ENCODE measurements around the gene SPAM1. TPM values are rescaled to one million over a fixed set of nuclear protein-coding genes. Genes with fewer than 3 reads are reported as not detected.
"Not testable (repeated sequence)": the region's sequence is repeated elsewhere in the genome, so short reads cannot be mapped to it uniquely, and the experiment has no call there.

The SPAM1 gene, protein sequence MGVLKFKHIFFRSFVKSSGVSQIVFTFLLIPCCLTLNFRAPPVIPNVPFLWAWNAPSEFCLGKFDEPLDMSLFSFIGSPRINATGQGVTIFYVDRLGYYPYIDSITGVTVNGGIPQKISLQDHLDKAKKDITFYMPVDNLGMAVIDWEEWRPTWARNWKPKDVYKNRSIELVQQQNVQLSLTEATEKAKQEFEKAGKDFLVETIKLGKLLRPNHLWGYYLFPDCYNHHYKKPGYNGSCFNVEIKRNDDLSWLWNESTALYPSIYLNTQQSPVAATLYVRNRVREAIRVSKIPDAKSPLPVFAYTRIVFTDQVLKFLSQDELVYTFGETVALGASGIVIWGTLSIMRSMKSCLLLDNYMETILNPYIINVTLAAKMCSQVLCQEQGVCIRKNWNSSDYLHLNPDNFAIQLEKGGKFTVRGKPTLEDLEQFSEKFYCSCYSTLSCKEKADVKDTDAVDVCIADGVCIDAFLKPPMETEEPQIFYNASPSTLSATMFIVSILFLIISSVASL
- total RNA-seq (not detected), polyA plus RNA-seq (not detected)
- long read RNA-seq, donor 1: 0 reads
- long read RNA-seq, donor 2: 0 reads
- long read RNA-seq, donor 3: 0 reads
- long read RNA-seq, donor 4: 0 reads

DNA sequence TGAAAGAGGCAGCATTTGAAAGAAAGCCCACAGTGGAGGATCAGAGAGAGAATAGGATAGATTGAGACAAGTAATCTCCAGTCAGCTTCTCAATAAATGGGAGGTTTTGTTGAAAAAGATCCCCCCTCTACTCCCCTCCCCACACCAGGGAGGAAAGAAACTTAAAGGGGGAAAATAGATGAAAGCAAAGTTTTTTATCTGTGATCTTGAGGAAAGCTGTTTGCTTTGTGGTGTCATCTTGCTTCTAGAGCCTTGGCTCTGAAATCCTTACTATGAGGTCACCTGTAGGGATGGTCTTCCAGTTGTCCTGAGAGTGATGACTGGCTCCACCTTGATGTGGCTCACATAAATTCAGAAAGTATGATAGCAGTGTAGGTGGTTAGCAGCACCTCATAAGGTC lies at the start of gene SPAM1:
SPAM1 (plus strand) TSS at position 301 of the 400 bp plus-strand sequence. CDS start 28,330 bp downstream, outside the sequence.
- Histone ChIP-seq H3K9me3 (ENCODE audit: control insufficient read depth, low read length) (no peaks in the 10 kb centered on the region), H3K4me1 (ENCODE audit: control insufficient read depth, insufficient read depth, low read length) (no peaks in the 10 kb centered on the region), H3K27ac (ENCODE audit: low read length) (no peak within 1 kb of the TSS), H3K4me3 (ENCODE audit: low read length) (no peak within 1 kb of the TSS), H3K27me3 (ENCODE audit: control insufficient read depth, insufficient read depth) (no peaks in the 10 kb centered on the region)
- DNase-seq (no peak), ATAC-seq (no peak)
- intact Hi-C loops (cut with DNase I): no loop called here

DNA sequence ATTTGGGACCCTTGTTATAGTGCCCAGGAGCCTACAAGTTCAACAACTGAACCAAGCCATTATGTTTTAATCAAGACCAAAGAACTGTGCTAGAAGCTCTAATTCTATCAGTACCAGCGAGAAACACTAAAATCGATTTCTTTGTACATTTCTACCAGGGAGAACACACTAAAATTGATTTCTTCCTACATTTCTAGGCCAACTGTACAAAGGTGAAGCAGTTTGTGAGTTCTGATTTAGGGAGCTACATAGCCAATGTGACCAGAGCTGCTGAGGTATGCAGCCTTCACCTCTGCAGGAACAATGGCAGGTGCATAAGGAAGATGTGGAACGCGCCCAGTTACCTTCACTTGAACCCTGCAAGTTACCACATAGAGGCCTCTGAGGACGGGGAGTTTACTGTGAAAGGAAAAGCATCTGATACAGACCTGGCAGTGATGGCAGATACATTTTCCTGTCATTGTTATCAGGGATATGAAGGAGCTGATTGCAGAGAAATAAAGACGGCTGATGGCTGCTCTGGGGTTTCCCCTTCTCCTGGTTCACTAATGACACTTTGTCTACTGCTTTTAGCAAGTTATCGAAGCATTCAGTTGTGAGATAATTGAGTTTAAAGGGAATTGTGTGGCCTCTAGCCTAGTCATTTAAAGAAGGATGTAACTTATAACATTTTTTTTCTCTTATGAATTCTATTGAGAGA lies 48.3 kb upstream of the SPAM1 start:
- intact Hi-C loops (cut with DNase I): loop anchor here in 1 of 4 donors (10.0 kb wide), 1 partner anchor 382 kb away; no protein-coding TSS in a partner anchor
- no peak overlapping the region for H3K4me3 ChIP-seq (ENCODE audit: low read length)
- WGBS: 48% methylated on average over 7 of the region's 7 CpGs
- peaks cover 2% of the 10 kb centered on the region for H3K4me1 ChIP-seq (ENCODE audit: control insufficient read depth, insufficient read depth, low read length)
- H3K27ac ChIP-seq (ENCODE audit: low read length): no peak overlapping the region
- ATAC-seq (no peak), DNase-seq (no peak)
- H3K9me3 ChIP-seq (ENCODE audit: control insufficient read depth, low read length): no peaks in the 10 kb centered on the region
- H3K27me3 ChIP-seq (ENCODE audit: control insufficient read depth, insufficient read depth): no peaks in the 10 kb centered on the region

DNA sequence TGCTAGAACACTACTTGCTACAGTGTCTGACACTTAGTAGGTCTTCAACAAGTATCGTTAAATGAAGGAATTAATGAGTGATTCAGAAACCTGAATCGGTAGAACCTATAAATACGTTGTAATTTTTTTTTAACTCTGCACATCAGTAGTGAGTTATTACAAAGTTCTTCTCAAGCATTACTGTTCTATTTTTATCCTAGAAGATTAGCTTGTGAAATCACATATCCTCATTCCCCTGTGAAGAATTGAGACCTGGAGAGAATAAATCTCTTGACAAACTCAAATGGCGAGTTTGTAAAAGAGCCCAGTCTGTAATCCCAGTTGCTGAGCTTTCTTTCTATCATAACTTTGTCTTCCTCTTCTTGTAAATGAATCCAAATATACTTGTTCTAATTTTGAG lies 45.4 kb upstream of the SPAM1 start:
- intact Hi-C loops (cut with DNase I): loop anchor here in 1 of 4 donors (10.0 kb wide), 1 partner anchor 385 kb away; no protein-coding TSS in a partner anchor
- DNase-seq (no peak), ATAC-seq (no peak)
- Histone ChIP-seq H3K9me3 (ENCODE audit: control insufficient read depth, low read length) (no peaks in the 10 kb centered on the region), H3K27me3 (ENCODE audit: control insufficient read depth, insufficient read depth) (no peaks in the 10 kb centered on the region), H3K4me3 (ENCODE audit: low read length) (no peak overlapping the region), H3K27ac (ENCODE audit: low read length) (no peak overlapping the region), H3K4me1 (ENCODE audit: control insufficient read depth, insufficient read depth, low read length) (peaks cover 2% of the 10 kb centered on the region)
- 55% methylated on average over 4 of the region's 4 CpGs for WGBS

DNA sequence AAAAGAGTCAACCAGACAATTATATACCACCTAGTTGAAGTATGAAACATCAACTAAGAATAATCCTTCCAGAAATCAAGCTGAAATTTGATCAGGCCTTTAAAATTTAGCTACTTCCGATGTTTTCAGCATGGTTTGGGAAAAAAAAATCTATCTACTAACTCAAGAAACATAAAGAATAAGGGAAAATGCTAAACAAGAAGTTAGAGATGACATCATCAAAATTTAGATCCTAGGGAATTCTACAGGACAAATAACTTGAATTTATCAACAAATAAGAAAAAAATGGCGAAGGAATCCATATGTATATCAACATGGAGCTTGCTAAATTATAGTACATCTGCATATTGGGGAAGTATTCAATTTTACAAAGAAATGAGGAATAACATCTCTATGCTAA lies 43.7 kb upstream of the SPAM1 start:
- no peak for ATAC-seq
- H3K4me1 ChIP-seq (ENCODE audit: control insufficient read depth, insufficient read depth, low read length): peaks cover 2% of the 10 kb centered on the region
- intact Hi-C loops (cut with DNase I): no loop called here
- H3K9me3 ChIP-seq (ENCODE audit: control insufficient read depth, low read length): no peaks in the 10 kb centered on the region
- no peaks in the 10 kb centered on the region for H3K27me3 ChIP-seq (ENCODE audit: control insufficient read depth, insufficient read depth)
- H3K4me3 ChIP-seq (ENCODE audit: low read length): no peak overlapping the region
- no peak for DNase-seq
- 93% methylated on average over 2 of the region's 2 CpGs for WGBS
- H3K27ac ChIP-seq (ENCODE audit: low read length): no peak overlapping the region

DNA sequence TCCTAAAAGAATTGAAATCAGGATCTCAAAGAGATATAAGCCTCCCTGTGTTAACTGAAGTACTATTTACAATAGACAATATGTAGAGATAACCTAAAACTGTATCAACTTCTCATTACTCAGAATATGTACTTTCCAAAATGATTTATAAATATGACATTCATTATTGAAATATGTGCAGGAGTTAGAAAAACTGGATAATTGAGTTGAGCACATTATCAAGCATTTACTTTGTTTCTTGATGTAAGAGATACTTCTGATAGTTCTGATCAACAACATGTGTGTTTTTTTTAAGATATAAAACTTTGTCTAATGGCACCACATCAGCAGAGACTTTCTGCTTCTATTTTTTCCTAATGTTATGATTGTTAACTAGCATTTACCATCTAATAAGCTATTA lies 41.9 kb upstream of the SPAM1 start:
- intact Hi-C loops (cut with DNase I): no loop called here
- ATAC-seq: no peak
- Histone ChIP-seq H3K4me3 (ENCODE audit: low read length) (no peak overlapping the region), H3K4me1 (ENCODE audit: control insufficient read depth, insufficient read depth, low read length) (peaks cover 2% of the 10 kb centered on the region), H3K27me3 (ENCODE audit: control insufficient read depth, insufficient read depth) (no peaks in the 10 kb centered on the region), H3K27ac (ENCODE audit: low read length) (no peak overlapping the region), H3K9me3 (ENCODE audit: control insufficient read depth, low read length) (no peaks in the 10 kb centered on the region)
- DNase-seq: no peak

DNA sequence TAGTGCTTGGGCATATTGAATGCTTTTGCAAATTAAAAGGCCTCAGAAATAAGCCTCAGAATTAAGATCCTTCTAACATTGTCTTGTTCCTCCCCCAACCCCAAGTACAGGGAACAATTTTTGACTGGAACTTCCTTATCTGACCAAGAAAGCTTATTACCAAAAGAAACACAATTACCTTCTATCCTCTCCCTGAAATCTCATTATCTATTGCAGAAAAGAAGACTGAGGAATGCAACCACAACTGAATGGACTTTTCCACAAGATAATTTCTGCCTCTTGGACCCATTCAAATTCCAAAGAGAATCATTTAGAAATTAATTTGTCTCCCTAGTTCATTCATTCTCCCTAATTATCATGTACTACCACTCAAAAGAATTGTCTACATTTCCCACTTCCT lies 36.8 kb upstream of the SPAM1 start:
- Histone ChIP-seq H3K4me1 (ENCODE audit: control insufficient read depth, insufficient read depth, low read length) (no peaks in the 10 kb centered on the region), H3K27me3 (ENCODE audit: control insufficient read depth, insufficient read depth) (no peaks in the 10 kb centered on the region), H3K27ac (ENCODE audit: low read length) (no peak overlapping the region), H3K4me3 (ENCODE audit: low read length) (no peak overlapping the region), H3K9me3 (ENCODE audit: control insufficient read depth, low read length) (no peaks in the 10 kb centered on the region)
- DNase-seq (no peak), ATAC-seq (no peak)
- intact Hi-C loops (cut with DNase I): no loop called here

DNA sequence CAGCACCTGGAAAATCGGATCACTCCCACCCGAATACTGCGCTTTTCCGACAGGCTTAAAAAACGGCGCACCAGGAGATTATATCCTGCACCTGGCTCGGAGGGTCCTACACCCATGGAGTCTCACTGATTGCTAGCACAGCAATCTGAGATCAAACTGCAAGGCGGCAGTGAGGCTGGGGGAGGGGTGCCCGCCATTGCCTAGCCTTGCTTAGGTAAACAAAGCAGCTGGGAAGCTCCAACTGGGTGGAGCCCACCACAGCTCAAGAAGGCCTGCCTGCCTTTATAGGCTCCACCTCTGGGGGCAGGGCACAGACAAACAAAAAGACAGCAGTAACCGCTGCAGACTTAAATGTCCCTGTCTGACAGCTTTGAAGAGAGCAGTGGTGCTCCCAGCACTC lies 30.3 kb upstream of the SPAM1 start:
- intact Hi-C loops (cut with DNase I): not testable (repeated sequence)
- 93% methylated on average over 10 of the region's 10 CpGs for WGBS

DNA sequence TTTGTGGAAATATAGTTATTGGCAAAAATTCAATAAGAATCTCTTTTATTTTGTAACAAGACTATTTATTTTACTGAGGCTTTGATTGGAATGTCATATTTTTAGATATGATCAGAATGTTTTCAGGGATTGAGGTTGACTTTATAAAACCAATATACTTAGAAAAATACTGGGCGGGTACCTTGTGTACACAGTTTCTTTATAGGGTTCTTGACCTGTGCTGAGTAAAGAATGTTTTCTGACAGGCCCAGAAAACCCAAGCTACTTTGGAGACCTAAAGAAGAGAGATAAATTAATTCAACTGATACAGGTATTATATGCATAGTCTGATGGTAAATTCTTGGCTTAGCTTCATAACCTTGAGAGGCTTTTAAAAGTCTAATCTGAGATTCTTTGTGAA lies 23.9 kb upstream of the SPAM1 start:
- H3K27me3 ChIP-seq (ENCODE audit: control insufficient read depth, insufficient read depth): no peaks in the 10 kb centered on the region
- no peak for ATAC-seq
- no peak for DNase-seq
- H3K4me1 ChIP-seq (ENCODE audit: control insufficient read depth, insufficient read depth, low read length): no peaks in the 10 kb centered on the region
- H3K4me3 ChIP-seq (ENCODE audit: low read length): no peak overlapping the region
- WGBS: 83% methylated on average over 1 of the region's 1 CpG
- H3K9me3 ChIP-seq (ENCODE audit: control insufficient read depth, low read length): no peaks in the 10 kb centered on the region
- no peak overlapping the region for H3K27ac ChIP-seq (ENCODE audit: low read length)
- intact Hi-C loops (cut with DNase I): no loop called here

More for the DNA sequence above, 30.3 kb upstream of the SPAM1 start:
- H3K4me3 ChIP-seq (ENCODE audit: low read length); H3K9me3 ChIP-seq (ENCODE audit: control insufficient read depth, low read length); H3K27ac ChIP-seq (ENCODE audit: low read length); H3K4me1 ChIP-seq (ENCODE audit: control insufficient read depth, insufficient read depth, low read length); DNase-seq; H3K27me3 ChIP-seq (ENCODE audit: control insufficient read depth, insufficient read depth); ATAC-seq: not testable (repeated sequence)

DNA sequence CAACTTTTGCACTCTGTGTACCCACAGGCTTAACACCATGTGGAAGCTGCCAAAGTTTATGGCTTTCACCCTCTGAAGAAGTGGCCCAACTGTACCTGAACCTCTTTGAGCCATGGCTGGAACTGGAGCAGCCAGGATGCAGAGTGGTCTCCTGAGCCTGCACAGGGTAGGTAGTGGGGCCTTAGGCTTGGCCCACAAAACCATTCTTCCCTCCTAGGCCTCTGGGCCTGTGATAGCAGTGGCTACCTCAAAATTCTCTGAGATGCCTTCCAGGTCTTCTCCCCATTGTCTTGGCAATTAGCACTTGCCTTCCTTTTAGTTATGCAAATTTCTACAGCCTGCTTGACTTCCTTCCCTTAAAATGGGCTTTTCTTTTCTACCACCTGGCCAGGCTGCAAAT lies 19.3 kb upstream of the SPAM1 start:
- DNase-seq: no peak
- Histone ChIP-seq H3K27me3 (ENCODE audit: control insufficient read depth, insufficient read depth) (no peaks in the 10 kb centered on the region), H3K4me3 (ENCODE audit: low read length) (no peak overlapping the region), H3K27ac (ENCODE audit: low read length) (no peak overlapping the region), H3K4me1 (ENCODE audit: control insufficient read depth, insufficient read depth, low read length) (no peaks in the 10 kb centered on the region), H3K9me3 (ENCODE audit: control insufficient read depth, low read length) (no peaks in the 10 kb centered on the region)
- intact Hi-C loops (cut with DNase I): no loop called here
- no peak for ATAC-seq

DNA sequence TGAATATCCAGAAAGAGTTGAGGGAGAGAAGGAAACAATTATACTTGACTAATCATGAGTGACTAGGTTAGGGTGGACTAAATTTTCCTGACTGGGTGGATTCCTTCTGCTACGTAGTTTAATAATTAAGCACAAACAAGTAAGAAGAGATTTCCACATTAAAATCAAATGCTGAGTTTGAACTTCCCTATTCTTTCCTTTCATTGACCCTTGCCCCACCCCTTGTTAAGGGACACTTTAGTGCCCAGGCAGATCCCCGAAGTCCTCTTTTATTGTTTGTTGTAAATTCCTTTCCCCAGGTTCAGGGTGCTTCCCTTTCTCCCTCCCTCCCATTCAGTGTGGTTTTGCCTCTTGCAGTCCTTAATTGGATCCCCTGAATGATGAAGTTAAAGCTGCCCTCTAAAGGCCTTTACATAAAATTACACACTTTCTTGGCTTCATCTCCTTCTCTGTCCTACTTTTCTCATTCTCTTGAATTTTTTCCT lies 8.8 kb upstream of the SPAM1 start:
- DNase-seq: no peak
- no peak overlapping the region for H3K4me3 ChIP-seq (ENCODE audit: low read length)
- 42% methylated on average over 2 of the region's 2 CpGs for WGBS
- H3K27me3 ChIP-seq (ENCODE audit: control insufficient read depth, insufficient read depth): no peaks in the 10 kb centered on the region
- H3K27ac ChIP-seq (ENCODE audit: low read length): no peak overlapping the region
- intact Hi-C loops (cut with DNase I): no loop called here
- no peak for ATAC-seq
- no peaks in the 10 kb centered on the region for H3K4me1 ChIP-seq (ENCODE audit: control insufficient read depth, insufficient read depth, low read length)
- no peaks in the 10 kb centered on the region for H3K9me3 ChIP-seq (ENCODE audit: control insufficient read depth, low read length)

DNA sequence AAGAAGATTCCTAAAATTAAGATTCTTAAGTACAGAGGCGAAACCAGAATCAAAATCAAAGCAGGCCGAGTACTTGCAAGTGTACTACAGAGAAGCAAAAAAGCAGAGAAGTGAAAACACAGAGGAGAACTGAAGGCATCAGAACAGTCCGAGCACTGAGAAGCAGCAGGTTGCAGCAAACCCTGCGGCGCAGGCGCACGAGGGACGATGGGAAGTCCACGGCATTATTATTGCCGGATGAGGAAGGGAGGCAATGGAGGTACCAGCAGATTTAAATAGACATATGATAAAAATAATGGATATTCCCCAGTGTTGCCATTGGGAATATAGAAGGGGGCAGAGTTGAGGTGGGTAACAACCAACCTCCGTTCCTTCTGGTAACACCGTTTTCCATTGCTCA lies 7.2 kb upstream of the SPAM1 start:
- intact Hi-C loops (cut with DNase I): no loop called here
- no peak overlapping the region for H3K27ac ChIP-seq (ENCODE audit: low read length)

More for the DNA sequence above, 7.2 kb upstream of the SPAM1 start:
- H3K4me3 ChIP-seq (ENCODE audit: low read length): no peak overlapping the region
- no peak for ATAC-seq
- H3K4me1 ChIP-seq (ENCODE audit: control insufficient read depth, insufficient read depth, low read length): no peaks in the 10 kb centered on the region
- WGBS: 94% methylated on average over 12 of the region's 12 CpGs
- H3K27me3 ChIP-seq (ENCODE audit: control insufficient read depth, insufficient read depth): no peaks in the 10 kb centered on the region
- no peaks in the 10 kb centered on the region for H3K9me3 ChIP-seq (ENCODE audit: control insufficient read depth, low read length)
- no peak for DNase-seq
